Measurements from ENCODE around the gene ALOXE3.
A peak's percentile ranks its signal among the peaks of the same experiment; 100 is the strongest.

Gene ALOXE3

GRCh38 chr17:8141741-8142140 lies 23.4 kb upstream of the ALOXE3 start:
- no peak for DNase-seq

- no peak for DNase-seq
These were observed 22.7 kb upstream of the ALOXE3 start for GRCh38 chr17:8141045-8141444.

GRCh38 chr17:8140065-8141029 lies 22.0 kb upstream of the ALOXE3 start:
- DNase-seq: no peak

GRCh38 chr17:8138672-8139371 lies 20.5 kb upstream of the ALOXE3 start:
- peak; percentile 100 for DNase-seq

- DNase-seq: no peak
These were observed 20.0 kb upstream of the ALOXE3 start for GRCh38 chr17:8138374-8138671.

- no peak for DNase-seq
These were observed 19.5 kb upstream of the ALOXE3 start for GRCh38 chr17:8137645-8138373.

- DNase-seq: no peak
These were observed 15.6 kb upstream of the ALOXE3 start for GRCh38 chr17:8133941-8134340.

GRCh38 chr17:8133399-8133798 lies 15.1 kb upstream of the ALOXE3 start:
- DNase-seq: no peak

- no peak for DNase-seq
These were observed 13.6 kb upstream of the ALOXE3 start for GRCh38 chr17:8131844-8132441.

GRCh38 chr17:8128125-8128784 lies 9.9 kb upstream of the ALOXE3 start:
- DNase-seq: no peak

GRCh38 chr17:8126491-8127066 lies 8.3 kb upstream of the ALOXE3 start:
- DNase-seq: peak; percentile 84

GRCh38 chr17:8125947-8126490 lies 7.7 kb upstream of the ALOXE3 start:
- DNase-seq: peak; percentile 81

GRCh38 chr17:8125154-8125946 lies 7.0 kb upstream of the ALOXE3 start:
- DNase-seq: peak; percentile 100

GRCh38 chr17:8124350-8125153 lies 6.2 kb upstream of the ALOXE3 start:
- peak; percentile 71 for DNase-seq

- DNase-seq: peak; percentile 70
These were observed 5.5 kb upstream of the ALOXE3 start, which contains the start of gene HES7 for GRCh38 chr17:8123695-8124349. Gene HES7 (minus strand): TSS chr17:8124106. CDS start chr17:8124084, 22 bp downstream.

- DNase-seq: peak; percentile 82
These were observed 4.8 kb upstream of the ALOXE3 start for GRCh38 chr17:8122924-8123694.

GRCh38 chr17:8122422-8122923 lies 4.2 kb upstream of the ALOXE3 start:
- DNase-seq: peak; percentile 63

- peak; percentile 84 for DNase-seq
These were observed 3.5 kb upstream of the ALOXE3 start for GRCh38 chr17:8121681-8122421.

All from activated CD8-positive, alpha-beta memory T cell treated with anti-CD3 and anti-CD28 coated beads for 24 hours (primary cell).